ENCODE data around the gene RNF207. TPM values are rescaled to one million over a fixed set of nuclear protein-coding genes. Genes with fewer than 3 reads are reported as not detected.

The RNF207 gene
- total and polyA plus RNA-seq, 2 of the 8 experiments (the other 6 are each of a cell fraction or from before 2014, with no cell fraction given), result 3.9 to 5.4 TPM

GRCh38 chr1:6171548-6172124, 34.3 kb upstream of the RNF207 start:
- Histone ChIP-seq H2BK12ac (ENCODE audit: low read depth, low read length) (no peak overlapping the region), H3K27me3 (replicated peaks in 1 of 4; ENCODE audit: control insufficient read depth in 3 of 4, extremely low read depth in 1 of 4, insufficient read depth in 3 of 4, low read length in 3 of 4) (peaks cover 0 to 8% (median 1%) of the 10 kb centered on the region in 4 experiments; a peak in 2 of 7 replicates), H3K4me3 (ENCODE audit: extremely low read depth in 1 of 4, insufficient read depth in 2 of 4, low read depth in 3 of 4, low read length in 4 of 4) (no peak overlapping the region), H3K36me3 (ENCODE audit: control insufficient read depth in 2 of 4, insufficient read depth in 4 of 4, low read length in 3 of 4) (no peaks in the 10 kb centered on the region), H4K8ac (ENCODE audit: extremely low read depth, insufficient read depth, low read length) (no peak overlapping the region), H4K20me1 (replicated peaks in 1 of 2; ENCODE audit: control insufficient read depth in 1 of 2, insufficient read depth in 2 of 2, low read length in 2 of 2) (peaks cover 0 to 15% of the 10 kb centered on the region in 2 experiments), H2AFZ (ENCODE audit: low read length) (no peak overlapping the region), H2BK20ac (ENCODE audit: low read length) (no peak overlapping the region), H2AK5ac (ENCODE audit: low read depth, low read length) (no peak overlapping the region), H3K79me2 (ENCODE audit: control insufficient read depth in 1 of 2, insufficient read depth in 2 of 2, low read length in 2 of 2) (no peaks in the 10 kb centered on the region), H3K4ac (replicated peaks; ENCODE audit: insufficient read length, low read depth, low read length) (no peak overlapping the region), H4K91ac (replicated peaks; ENCODE audit: insufficient read length, low read length) (no peak overlapping the region), H3K18ac (ENCODE audit: extremely low read depth, low read length) (no peak overlapping the region), H4K5ac (ENCODE audit: insufficient read length, low read depth, low read length) (no peak overlapping the region), H3K56ac (replicated peaks; ENCODE audit: insufficient read length, low read depth, low read length) (no peak overlapping the region), H3K23ac (ENCODE audit: insufficient read length) (no peak overlapping the region), H3K27ac (ENCODE audit: low read depth, low read length) (no peak overlapping the region), H2BK15ac (ENCODE audit: low read length) (no peak overlapping the region), H2BK120ac (replicated peaks; ENCODE audit: low read depth, low read length) (no peak overlapping the region), H3K14ac (ENCODE audit: insufficient read length) (no peak overlapping the region), H3K9me3 (ENCODE audit: insufficient read depth in 2 of 2, low read depth in 1 of 2, low read length in 1 of 2) (no peaks in the 10 kb centered on the region), H3K9ac (replicated peaks in 1 of 4; ENCODE audit: extremely low read depth in 1 of 4, low read depth in 3 of 4, low read length in 3 of 4) (no peak overlapping the region), H3K79me1 (ENCODE audit: low read depth, low read length) (no peaks in the 10 kb centered on the region), H3K23me2 (ENCODE audit: low read depth, low read length) (peaks cover 18% of the 10 kb centered on the region; the same call in 1 of the 2 replicates), H2BK5ac (ENCODE audit: low read depth, low read length) (no peak overlapping the region), H3K4me2 (ENCODE audit: insufficient read depth in 1 of 2, low read depth in 2 of 2, low read length in 2 of 2) (no peak overlapping the region), H3K4me1 (replicated peaks in 1 of 4; ENCODE audit: control insufficient read depth in 3 of 4, insufficient read depth in 4 of 4, low read length in 3 of 4) (no peaks in the 10 kb centered on the region; a peak in 1 of 7 replicates)
- no peak for FAIRE-seq
- DNase-seq (ENCODE audit: low read depth in 1 of 2, low spot score in 2 of 2), result no peak
- 83% methylated on average over 10 of the region's 10 CpGs; no CpG with 5 or more reads in 1 of the 2 experiments for WGBS, 2 experiments (ENCODE audit: extremely low coverage in 1 of 2, insufficient coverage in 1 of 2, insufficient read length in 1 of 2, insufficient replicate concordance in 2 of 2, low coverage in 1 of 2, low lambda C conversion rate in 2 of 2, missing lambda C conversion rate in 1 of 2)
- TF ChIP-seq RAD21 (IDR thresholded peaks at IDR 0.05 in 1 of 2, conservative IDR thresholded peaks at IDR 0.05 in 1 of 2; ENCODE audit: low read depth in 2 of 2, low read length in 2 of 2), result peak; percentile 67 to 79
- no peak for TF ChIP-seq CBX5 (IDR thresholded peaks at IDR 0.05; ENCODE audit: low read depth, low read length)
- peak in 2 of 3 experiments; percentile 74 to 77; a peak in 3 of 4 replicates for TF ChIP-seq CTCF (IDR thresholded peaks at IDR 0.05; ENCODE audit: control extremely low read depth in 1 of 3, insufficient read depth in 1 of 3, low read depth in 1 of 3, low read length in 3 of 3)
- ChIA-PET POLR2A (ENCODE audit: partially characterized antibody) (no interaction called here), CTCF (ENCODE audit: partially characterized antibody) (interaction anchor here (0.7 to 5.4 kb wide), 27 partner anchors 10 to 132 kb away, joined by 3 to 40 read pairs (median 4); no protein-coding TSS in a partner anchor)
